ENCODE data around the gene PPP1R8. TPM values are rescaled to one million over a fixed set of nuclear protein-coding genes. Genes with fewer than 3 reads are reported as not detected.
"Not testable (repeated sequence)": the region's sequence is repeated elsewhere in the genome, so short reads cannot be mapped to it uniquely, and the experiment has no call there.

The PPP1R8 gene
- polyA plus RNA-seq, 3 donors = 46.3 to 61.5 (median 55.1) TPM

DNA sequence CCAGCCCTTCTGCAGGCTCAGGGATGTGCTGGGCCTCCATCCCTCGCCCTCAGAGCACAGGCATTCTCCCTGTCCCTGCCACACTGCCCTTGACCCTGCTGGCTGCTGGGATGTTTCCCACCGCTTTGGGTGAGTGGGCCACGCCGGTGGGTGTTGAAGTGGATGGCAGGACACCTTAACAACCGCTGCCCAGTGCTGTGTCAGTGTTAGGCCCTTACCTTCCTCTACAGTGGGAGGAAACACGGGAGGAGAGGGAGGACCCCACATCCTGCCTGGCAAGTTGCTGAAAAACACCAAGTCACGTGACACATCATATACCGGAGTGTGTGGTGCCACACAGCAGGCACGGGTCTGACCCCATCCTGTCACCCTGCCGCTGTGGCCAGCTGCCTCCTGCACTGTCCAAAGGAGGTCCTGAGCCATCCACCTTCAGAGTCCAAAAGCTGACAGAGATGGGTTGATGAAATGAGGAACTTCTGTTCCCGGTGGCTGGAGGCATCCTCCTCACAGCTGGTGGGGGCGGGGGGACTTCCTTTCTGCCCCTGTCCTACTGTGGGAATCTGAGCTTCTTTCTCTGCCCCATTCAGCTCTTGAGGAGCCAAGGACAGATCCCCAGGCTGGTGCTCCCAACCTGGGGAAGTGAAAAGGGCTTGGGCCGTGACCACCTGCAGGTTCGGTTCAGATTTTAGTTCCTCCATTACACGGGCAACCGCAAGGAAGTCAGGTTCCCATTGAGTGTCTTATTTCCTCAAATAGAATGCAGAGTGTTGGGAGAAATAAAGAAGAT lies 38.5 kb downstream of the PPP1R8 start:
- no peak for DNase-seq

DNA sequence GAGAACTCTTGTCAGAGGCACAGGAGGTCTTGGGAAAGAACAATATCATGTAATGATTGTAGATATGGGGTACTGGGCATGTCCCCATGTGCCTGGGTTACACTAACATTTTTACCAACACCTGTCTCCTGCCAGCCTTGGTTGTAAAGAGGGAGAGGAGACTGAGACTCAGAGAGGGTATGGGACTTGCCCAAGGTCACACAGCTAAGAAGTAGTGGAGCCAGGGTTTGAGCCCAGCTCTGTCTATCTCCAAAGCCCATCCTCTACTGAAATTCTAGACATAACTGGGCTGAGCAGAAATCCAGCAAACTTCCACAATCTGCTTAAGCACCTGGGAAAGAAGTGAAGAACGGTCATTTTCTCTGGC lies 39.1 kb downstream of the PPP1R8 start:
- no peak for DNase-seq

DNA sequence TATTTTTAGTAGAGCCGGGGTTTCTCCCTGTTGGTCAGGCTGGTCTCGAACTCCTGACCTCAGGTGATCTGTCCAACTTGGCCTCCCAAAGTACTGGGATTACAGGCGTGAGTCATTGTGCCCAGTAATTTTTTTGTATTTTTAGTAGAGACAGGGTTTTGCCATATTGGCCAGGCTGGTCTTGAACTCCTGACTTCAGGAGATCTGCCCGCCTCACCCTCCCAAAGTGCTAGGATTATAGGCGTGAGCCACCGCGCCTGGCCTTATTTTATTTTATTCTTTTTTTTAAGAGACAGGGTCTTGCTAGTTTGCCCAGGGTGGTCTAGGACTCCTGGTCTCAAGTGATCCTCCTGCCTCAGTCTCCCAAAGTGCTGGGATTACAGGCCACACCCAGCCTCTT lies 40.5 kb downstream of the PPP1R8 start:
- DNase-seq = not testable (repeated sequence)

DNA sequence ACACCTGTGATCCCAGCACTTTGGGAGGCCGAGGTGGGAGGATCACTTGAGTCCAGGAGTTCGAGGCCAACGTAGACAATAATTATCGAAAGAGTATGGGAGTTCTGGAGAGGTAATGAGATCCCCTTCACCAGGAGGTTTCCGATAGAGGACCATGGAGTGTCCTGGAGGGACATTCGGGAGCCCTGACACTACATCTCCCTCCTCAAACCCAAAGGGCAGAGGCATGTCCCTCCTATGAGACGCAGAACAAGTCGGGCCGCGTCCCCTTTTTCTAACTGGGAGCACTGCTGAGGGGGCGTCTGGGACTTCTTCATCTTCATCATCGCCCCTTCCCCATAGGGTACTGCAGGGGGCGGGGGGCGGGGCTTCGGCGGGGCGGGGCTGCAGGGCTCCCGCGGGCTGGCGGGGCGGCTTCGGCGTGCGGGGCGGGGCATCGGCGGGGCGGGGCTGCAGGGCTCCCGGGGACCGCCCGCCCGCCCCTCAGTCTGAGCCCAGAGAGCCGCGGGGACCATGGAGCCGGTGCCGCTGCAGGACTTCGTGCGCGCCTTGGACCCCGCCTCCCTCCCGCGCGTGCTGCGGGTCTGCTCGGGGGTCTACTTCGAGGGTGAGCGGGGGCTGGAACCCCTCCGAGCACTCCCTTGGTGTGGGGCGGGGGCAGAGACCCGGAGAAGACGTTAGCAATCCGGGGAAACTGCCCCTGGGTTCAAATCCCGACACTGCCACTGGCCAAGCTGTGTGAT lies 41.6 kb downstream of the PPP1R8 start, which contains the start of gene THEMIS2:
THEMIS2 (plus strand) TSS at position 486 of the 743 bp plus-strand sequence; CDS start at position 514, 28 bp downstream.
- no peak for DNase-seq

DNA sequence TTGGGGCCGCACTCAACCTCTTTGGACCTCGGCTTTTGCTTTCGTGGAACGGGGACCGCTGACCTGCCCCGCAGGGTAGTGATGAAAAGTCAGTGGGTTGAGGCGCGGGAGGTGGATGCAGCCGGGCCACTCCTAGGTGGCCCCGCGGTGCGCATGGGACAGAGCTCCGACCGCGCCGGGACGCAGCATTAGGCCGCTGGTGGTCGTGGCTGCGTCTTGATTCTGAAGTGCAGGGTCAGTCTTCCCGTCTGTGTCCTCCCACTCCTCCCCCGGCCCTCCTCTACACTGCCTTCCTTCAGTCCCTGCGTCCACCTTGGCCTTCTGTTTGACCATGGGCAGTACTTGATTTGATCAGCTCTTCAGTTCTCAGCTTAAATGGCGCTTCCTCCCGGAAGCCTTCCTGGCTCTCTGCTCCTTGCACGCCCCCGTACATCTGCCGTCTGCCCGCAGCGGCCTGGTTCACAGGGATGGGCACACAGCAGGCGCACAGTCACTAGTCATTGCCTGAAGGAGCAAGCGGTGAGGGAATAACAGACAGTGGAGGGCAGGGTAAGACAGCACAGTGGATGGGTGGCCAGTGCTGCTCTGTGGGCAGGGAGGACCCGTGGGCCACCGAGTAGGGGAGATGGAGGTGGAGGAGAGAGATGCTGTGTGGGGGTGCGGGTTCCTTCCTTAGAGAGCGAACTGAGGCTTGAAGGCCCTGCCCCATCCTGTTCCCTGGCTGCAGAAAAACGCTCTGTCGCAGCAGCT lies 42.4 kb downstream of the PPP1R8 start:
- no peak for DNase-seq

DNA sequence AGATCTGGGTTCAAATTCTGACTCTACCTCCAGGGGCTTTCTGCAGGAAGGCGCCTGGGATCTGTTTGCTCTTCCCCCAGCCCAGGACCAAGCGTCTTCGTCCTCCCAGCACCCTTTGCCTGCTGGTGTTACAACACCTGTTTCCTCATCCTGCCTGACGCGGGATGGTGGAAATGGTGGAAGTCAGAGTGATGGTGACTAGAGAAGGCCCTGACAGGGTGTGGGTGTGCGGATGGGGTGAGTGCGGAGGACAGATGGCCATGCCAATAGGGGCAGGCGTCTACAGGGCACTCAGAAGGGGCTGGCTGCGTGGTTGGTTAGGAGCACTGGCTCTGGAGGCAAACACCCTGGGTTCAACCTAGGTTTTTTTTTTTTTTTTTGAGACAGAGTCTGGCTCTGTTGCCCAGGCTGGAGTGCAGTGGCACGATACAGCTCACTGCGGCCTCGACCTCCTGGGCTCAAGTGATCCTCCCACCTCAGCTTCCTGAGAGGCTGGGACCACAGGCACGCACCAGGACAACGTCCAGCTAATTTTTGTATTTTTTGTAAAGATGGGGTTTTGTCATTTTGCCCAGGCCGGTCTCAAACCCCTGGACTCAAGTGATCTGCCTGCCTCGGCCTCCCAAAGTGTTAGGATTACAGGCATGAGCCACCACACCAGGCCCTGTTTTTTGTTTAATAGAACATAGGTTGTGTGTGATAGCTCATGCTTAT lies 43.2 kb downstream of the PPP1R8 start:
- no peak for DNase-seq

DNA sequence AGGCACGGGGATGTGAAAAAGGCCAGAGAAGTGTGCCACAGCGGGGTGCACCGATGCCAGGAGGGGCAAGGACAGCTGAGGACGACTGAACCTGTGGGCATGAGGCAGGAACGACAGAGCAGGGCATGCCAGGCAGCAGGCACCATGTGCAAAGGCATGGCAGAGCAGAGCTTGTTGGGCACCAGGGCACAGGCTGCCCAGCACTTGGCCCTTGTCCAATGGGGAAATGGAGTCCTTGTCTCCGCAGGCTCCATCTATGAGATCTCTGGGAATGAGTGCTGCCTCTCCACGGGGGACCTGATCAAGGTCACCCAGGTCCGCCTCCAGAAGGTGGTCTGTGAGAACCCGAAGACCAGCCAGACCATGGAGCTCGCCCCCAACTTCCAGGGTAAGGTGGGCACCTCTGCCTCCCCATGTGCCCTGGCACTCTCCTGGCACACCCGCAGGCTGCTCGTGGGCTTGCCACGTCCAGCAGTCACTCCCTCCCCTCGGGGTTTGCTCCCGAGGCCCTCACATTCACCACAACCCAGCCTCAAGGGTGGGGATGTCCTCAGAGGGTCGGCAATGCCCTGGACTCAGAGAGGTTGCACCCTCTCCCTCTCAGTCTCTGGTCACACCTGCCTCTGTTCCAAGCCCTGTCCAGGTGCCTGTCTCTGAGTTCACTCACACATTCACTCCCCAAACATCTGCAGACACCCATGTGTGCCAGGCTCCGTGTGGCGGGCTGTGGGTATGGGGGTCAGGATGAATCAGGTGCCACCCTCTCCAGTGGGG lies 45.9 kb downstream of the PPP1R8 start:
- DNase-seq = no peak

DNA sequence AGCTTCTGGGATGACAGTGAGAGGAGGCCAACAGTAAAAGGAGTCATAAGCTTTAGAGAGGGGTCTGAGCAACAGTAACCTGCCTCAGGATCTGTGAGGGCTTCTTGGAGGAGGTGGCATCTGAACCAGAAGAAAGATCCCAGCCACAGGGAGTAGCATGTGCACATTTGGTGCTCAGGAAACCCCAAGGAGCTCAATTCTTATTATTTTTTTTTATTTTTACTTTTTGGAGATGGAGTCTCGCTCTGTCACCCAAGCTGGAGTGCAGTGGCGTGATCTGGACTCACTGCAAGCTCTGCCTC lies 46.5 kb downstream of the PPP1R8 start:
- no peak for DNase-seq

DNA sequence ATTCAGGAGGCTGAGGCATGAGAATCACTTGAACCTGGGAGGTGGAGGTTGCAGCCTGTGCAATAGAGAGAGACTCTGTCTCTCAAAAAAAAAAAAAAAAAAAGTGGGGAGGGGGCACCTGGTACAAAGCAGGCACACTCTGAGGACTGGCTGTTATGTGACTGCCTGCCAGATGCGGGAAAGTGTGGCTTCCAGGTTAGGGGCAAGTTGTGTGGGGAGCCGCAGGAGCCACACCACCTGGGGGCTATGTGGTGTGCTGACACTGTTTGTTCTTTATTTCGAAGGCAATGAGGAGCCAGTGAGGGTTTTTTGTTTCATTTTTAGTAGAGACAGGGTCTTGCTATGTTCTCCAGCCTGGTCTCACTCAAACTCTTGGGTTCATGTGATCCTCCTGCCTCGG lies 47.5 kb downstream of the PPP1R8 start:
- DNase-seq = no peak

DNA sequence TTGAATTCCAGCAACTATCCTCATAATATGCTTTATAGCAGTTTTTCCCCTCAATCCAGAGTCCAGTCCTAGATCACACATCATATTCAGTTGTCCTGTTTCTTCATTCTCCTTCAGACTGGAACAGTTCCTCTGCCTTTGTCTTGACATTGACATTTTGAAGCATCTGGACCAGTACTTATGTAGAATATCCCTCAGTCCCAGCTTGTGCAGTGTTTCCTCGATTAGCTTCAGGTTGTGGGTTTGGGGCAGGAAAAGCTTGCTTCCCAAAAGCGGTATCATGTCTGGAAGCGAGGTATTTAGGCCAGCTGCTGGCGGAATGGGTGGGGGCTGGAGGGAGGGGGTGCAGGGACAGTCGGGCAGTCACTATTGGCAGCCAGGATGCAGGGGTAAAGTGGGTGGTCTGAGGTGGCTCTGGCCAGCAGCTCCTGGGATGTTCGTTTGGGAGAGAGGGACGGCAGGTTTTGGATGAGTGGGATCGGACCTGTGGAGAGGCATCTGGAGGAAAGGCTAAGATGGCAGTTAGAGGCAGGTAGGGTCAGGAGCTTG lies 48.3 kb downstream of the PPP1R8 start:
- DNase-seq = no peak

DNA sequence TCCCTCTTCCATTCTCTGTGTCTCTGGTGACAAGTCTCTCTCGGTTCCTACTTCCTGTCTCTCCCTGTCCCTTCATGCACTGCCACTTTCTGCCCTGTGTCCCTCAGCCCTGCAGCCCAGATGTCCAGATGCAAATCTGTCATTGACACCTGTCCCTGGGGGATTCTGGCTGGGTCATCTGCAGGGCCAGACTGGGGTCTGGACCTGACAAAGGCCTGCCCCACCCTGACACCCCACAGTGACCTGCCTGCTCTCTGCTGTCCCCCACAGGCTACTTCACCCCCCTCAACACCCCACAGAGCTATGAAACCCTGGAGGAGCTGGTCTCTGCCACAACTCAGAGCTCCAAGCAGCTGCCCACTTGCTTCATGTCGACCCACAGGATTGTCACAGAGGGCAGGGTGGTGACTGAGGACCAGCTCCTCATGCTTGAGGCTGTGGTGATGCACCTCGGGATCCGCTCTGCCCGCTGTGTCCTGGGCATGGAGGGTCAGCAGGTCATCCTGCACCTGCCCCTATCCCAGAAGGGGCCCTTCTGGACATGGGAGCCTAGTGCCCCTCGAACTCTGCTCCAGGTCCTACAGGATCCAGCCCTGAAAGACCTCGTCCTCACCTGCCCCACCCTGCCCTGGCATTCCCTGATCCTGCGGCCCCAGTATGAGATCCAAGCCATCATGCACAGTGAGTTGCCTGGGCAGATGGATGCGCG lies 48.9 kb downstream of the PPP1R8 start:
- DNase-seq = no peak

DNA sequence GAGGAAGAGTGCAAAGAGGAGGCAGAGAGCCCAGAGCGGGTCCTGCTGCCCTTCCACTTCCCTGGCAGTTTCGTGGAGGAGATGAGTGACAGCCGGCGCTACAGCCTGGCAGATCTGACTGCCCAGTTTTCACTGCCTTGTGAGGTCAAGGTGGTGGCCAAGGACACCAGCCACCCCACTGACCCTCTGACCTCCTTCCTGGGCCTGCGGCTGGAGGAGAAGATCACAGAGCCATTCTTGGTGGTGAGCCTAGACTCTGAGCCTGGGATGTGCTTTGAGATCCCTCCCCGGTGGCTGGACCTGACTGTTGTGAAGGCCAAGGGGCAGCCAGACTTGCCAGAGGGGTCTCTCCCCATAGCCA lies 51.9 kb downstream of the PPP1R8 start:
- DNase-seq = no peak

DNA sequence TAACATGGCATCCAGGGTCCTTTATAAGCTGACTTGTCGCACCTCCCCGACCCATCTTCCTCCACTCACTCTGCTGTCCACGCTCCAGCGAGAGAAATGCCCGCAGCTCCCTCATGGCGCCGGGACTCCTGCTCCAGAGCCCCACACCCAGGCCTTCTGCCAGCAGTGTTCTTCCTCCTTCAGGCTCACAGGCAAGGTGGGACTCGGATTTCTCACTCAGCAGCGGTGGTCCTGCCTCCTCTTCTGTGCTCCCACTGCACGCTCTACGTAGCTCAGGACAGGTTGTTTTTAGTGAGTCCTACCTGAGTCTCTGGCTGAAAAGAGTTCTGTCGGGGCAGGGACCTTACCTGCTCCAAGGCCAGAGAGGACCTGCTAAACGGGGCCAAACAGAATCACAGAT lies 53.0 kb downstream of the PPP1R8 start:
- DNase-seq = no peak

DNA sequence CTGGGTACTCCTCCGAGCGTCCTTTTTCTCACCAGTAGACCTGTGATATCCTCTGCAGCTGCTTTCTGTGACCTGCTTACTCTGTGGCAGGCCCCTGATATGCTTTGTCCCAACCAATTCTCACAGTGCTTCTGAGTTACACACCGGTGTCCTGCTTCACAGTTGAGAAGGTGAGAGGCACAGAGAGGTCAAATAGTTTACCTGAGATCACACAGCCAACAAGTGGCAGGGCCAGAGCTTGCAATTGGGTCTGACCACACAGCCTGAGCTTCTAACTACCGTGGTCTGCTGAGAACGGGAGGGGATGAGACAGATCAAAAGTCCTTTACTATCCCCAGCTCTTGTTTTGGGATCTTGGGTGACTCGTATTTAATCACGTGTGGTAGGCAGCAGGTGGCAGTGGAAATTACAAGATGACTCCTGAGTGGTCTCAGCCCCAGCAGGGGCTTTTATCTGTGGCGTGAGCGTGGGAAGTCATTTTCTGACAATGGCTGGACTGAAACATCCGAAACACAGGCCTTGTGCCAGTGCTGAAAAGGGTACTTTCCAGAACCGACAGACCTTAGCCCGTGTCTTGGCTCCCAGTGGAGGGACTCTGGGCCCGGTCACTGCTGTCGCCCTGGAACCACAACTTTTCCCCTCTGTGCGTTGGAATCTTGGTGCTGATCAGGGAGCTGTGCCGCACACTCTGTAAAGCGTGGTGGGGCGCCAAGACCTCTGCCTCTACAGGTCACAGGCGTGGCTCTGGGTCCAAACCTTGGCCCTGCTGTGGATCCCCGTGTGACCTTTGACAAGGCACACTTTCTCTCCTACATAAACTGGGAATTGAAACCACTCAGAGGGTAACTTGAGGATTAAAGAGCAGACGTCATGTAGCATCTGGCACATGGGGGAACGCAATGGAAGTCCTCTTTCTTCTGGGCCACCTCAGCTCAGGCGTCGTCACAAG lies 53.7 kb downstream of the PPP1R8 start:
- DNase-seq = no peak

DNA sequence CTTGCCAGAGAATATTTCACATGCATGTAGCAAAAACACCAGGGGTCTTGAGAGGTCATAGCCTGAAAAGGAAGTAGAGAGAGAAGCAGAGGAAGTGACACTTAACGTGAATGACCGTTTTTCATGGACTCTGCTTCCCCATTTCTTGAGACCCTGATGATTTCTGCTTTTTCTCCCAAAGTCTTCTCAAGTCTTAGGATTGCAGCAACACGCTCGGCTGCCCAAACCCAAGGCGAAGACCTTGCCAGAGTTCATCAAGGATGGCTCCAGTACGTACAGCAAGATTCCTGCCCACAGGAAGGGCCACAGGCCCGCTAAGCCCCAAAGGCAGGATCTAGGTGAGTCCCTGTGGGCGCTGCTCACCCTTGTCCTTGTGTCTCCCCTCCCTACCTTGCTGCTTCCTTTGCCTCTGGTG lies 54.5 kb downstream of the PPP1R8 start:
- DNase-seq = no peak

DNA sequence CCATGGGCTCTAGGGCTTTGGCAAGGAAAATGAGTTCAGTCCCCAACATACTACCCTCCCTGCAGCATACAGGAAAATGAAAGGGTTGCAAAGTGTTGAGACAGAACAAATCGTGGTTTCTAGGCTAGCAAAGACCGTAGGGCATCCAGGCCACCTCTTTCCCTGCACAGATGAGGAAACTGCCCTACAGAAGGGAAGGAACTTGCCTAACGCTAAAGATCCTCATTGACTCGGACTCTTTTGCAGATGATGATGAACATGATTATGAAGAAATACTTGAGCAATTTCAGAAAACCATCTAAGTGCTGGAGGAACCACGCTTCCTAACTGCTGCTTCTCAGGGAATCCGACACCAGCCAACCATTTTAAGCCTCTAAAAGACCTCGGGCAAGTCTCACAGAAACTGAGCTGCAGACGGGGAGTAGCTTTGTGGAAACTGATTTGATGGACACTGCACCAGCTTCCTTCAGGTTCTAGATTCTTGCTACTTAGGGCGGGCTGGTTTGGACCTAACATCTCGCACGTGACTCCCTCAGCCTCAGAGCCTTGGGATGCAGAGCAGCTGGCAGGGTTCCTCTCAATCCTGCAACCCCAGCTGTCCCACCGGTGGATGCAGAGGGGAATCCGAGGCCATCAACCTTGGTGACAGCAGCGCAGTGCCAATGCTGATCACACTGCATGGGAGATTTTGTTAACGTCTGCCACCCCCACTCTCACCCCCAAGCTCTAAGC lies 55.2 kb downstream of the PPP1R8 start:
- DNase-seq = no peak

DNA sequence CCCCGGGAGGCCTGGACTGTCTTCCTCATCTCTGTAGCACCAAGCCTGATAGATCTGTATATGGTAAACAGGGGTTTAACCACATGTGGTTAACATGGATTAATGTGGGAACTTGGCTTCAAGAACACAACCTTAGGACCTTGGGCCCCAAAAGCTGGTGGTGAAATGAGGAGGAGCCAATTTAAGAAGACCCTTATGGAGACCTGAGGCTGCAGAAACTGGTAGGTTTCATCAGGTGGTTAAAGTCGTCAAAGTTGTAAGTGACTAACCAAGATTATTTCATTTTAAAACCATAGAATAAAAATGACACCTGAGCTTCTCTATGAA lies 55.7 kb downstream of the PPP1R8 start:
- no peak for DNase-seq

DNA sequence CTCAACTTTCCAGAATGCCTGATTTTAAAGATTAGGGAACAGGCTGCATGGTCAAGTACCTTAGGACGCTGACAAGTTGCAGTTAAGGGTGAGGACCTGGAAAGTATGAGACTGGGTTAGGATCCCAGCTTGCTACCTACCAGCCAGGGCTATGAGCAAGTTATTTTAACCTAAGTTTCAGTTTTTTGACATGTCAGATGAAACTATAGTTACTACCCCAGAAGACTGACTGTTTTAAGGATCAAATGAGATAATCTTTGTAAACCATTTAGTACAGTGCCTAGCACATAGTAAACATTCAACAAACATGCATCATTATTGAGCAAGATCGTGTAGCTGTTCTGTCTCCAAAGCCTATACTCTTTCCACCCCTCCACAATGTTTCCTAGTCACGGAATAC lies 56.2 kb downstream of the PPP1R8 start:
- no peak for DNase-seq
